Kidney (tissue), 14 donors: ENCODE results near the gene RYR2. TPM values are rescaled to one million over a fixed set of nuclear protein-coding genes. Genes with fewer than 3 reads are reported as not detected.

Experiments
- DNase-seq, 5 donors: peaks; one replicate each; pipeline ENCODE4 v3.0.0-alpha.2; 2013 to 2020
- FAIRE-seq: peaks from 2 replicates; lab custom pipeline; 2012; peaks lifted over from hg19 to GRCh38; lab: Jason Lieb, UNC
- H3K27ac ChIP-seq, 2 donors: one replicate each; pipeline ENCODE4 v1.7.0; 2013; ENCODE audit warnings: low read depth in 2 of 2, low read length in 2 of 2, inconsistent platforms in 1 of 2
- H3K27me3 ChIP-seq: one replicate; pipeline ENCODE4 v1.7.1; 2013; ENCODE audit warnings: low read length, inconsistent platforms; ENCODE audit not compliant: control insufficient read depth, insufficient read depth
- H3K36me3 ChIP-seq, 3 donors: one replicate each; pipeline versions ENCODE4 v1.7.0 to v1.7.1; 2013; ENCODE audit warnings: low read length in 3 of 3, control low read depth in 1 of 3, inconsistent platforms in 1 of 3; ENCODE audit not compliant: insufficient read depth in 3 of 3, control insufficient read depth in 2 of 3
- H3K4me1 ChIP-seq, 3 donors: one replicate each; pipeline versions ENCODE4 v1.7.0 to v1.7.1; 2013; ENCODE audit warnings: low read length in 3 of 3, inconsistent platforms in 1 of 3, low read depth in 1 of 3; ENCODE audit not compliant: control insufficient read depth in 2 of 3, insufficient read depth in 2 of 3
- H3K4me3 ChIP-seq, 3 donors: one replicate each; pipeline versions ENCODE4 v1.7.0 to v1.8.1; 2013; ENCODE audit warnings: low read length in 3 of 3, control low read depth in 1 of 3, inconsistent platforms in 1 of 3
- H3K9ac ChIP-seq, 3 donors: one replicate each; pipeline versions ENCODE4 v1.7.0 to v1.7.1; 2013; ENCODE audit warnings: low read length in 3 of 3, control low read depth in 1 of 3, inconsistent platforms in 1 of 3
- H3K9me3 ChIP-seq, 3 donors: one replicate each; pipeline versions ENCODE4 v1.7.0 to v1.7.1; 2013; ENCODE audit warnings: low read length in 3 of 3, control low read depth in 1 of 3, inconsistent platforms in 1 of 3; ENCODE audit not compliant: control insufficient read depth in 2 of 3, insufficient read depth in 1 of 3
- CTCF ChIP-seq: IDR thresholded peaks from 3 replicates; pipeline ENCODE4 v1.5.1; 2012; ENCODE audit warnings: mild to moderate bottlenecking, moderate library complexity, borderline replicate concordance; ENCODE audit not compliant: insufficient read depth; ENCODE audit errors: extremely low read depth
- intact Hi-C: fragments of 100-400 bp; cut with DNase I; formaldehyde crosslinking; loops from one replicate; pipeline ENCODE4 v1.11.1; 2022
- polyA plus RNA-seq: library from polyadenylated mRNA; stranded (reverse); fragments of 350-450 nt; fragmentation: Illumina TruSeq; extraction: RNeasy Lipid Tissue Mini Kit (QIAGEN cat#74804); gene quantifications from one replicate; pipeline ENCODE4 v1.2.3, GENCODE V29; 2014; ENCODE audit warnings: low read depth, low replicate concordance; ENCODE audit not compliant: insufficient read depth
- total RNA-seq: library from RNA; stranded (reverse); fragmentation: NEBNext Ultra II Directional; extraction: Animal tissue kit (Norgen Biotek cat#: 25700); gene quantifications from one replicate; pipeline ENCODE4 v1.2.1, GENCODE V29; 2021
- donor health status: control.
- donor health status: control.
- donor health status: control.
- donor health status: control.
- donor health status: control.
- donor health status: DM: yes; HTN: yes; CAD: no.
- donor health status: Normal renal cell carcinoma (clear cell type).

The RYR2 gene
- total and polyA plus RNA-seq, 2 donors from 2014 or later = 0.28 to 0.60 TPM

GRCh38 chr1:237042526-237042891 is 525 bp downstream of the RYR2 start:
- no peak for TF ChIP-seq CTCF
- no peak overlapping the region for H3K9ac ChIP-seq
- FAIRE-seq (no peak), DNase-seq (peak in 2 of 5 donors; percentile 29 to 57)
- H3K27me3 ChIP-seq = peaks cover 27% of the 10 kb centered on the region
- H3K4me1 ChIP-seq = peaks cover 0 to 9% (median 0%) of the 10 kb centered on the region in 3 donors
- H3K9me3 ChIP-seq = no peaks in the 10 kb centered on the region
- no peak overlapping the region for H3K27ac ChIP-seq
- H3K4me3 ChIP-seq = peak overlapping the region in 2 of 3 donors; percentile 7 to 13
- intact Hi-C loops = no loop called here
- no peaks in the 10 kb centered on the region for H3K36me3 ChIP-seq

- no peaks in the 10 kb centered on the region for H3K36me3 ChIP-seq
- H3K27me3 ChIP-seq = peaks cover 27% of the 10 kb centered on the region
- no peak overlapping the region for H3K27ac ChIP-seq
- TF ChIP-seq CTCF = no peak
- DNase-seq = peak; percentile 26 to 75 (median 32)
- H3K4me1 ChIP-seq = peaks cover 0 to 9% (median 0%) of the 10 kb centered on the region in 3 donors
- H3K4me3 ChIP-seq = peak overlapping the region in 2 of 3 donors; percentile 22 to 39
- intact Hi-C loops = no loop called here
- FAIRE-seq = no peak
- H3K9me3 ChIP-seq = no peaks in the 10 kb centered on the region
- H3K9ac ChIP-seq = no peak overlapping the region
These were observed 1.1 kb downstream of the RYR2 start for GRCh38 chr1:237042892-237043576.

GRCh38 chr1:237043846-237044636 is 2.1 kb downstream of the RYR2 start:
- Histone ChIP-seq H3K27me3 (peaks cover 27% of the 10 kb centered on the region), H3K4me3 (no peak overlapping the region), H3K9me3 (no peaks in the 10 kb centered on the region), H3K27ac (no peak overlapping the region), H3K4me1 (peaks cover 0 to 9% (median 0%) of the 10 kb centered on the region in 3 donors), H3K9ac (no peak overlapping the region), H3K36me3 (no peaks in the 10 kb centered on the region)
- no peak for FAIRE-seq
- intact Hi-C loops = no loop called here
- DNase-seq = peak in 1 of 5 donors; percentile 30
- TF ChIP-seq CTCF = no peak
